IMR-90 (cell line): ENCODE data around the gene KLHL40. TPM values are rescaled to one million over a fixed set of nuclear protein-coding genes. Genes with fewer than 3 reads are reported as not detected.

Source experiments
- ATAC-seq: fragments of 200-7000 bp; cut with Tn5 transposase; 2 replicates; pipeline ENCODE4 v1.9.1; 2020; ENCODE audit warnings: low read depth, mild to moderate bottlenecking, moderate library complexity
- BruUV-seq: library from RNA; stranded (reverse); fragments of 400-500 nt; replicated peaks from 2 replicates; lab custom pipeline; 2021; lab: Mats Ljungman, UMichigan
- CTCF ChIA-PET: fragments of 300-600 bp; formaldehyde crosslinking; extraction: SDS; loops from one replicate; lab custom pipeline; 2021; ENCODE audit warnings: antibody characterized with exemption; lab: Yijun Ruan, JAX
- POLR2A ChIA-PET: fragments of 300-600 bp; sonication (Branson Sonifier 250); formaldehyde crosslinking; loops from one replicate; lab custom pipeline; 2022; ENCODE audit warnings: antibody characterized with exemption; ENCODE audit not compliant: unreplicated experiment; lab: Charles Lee
- DNase-seq: peaks from one replicate; pipeline ENCODE4 v3.0.0; 2013
- H2AFZ ChIP-seq: replicated peaks from 2 replicates; pipeline ENCODE3; 2013; ENCODE audit warnings: low read length, mild to moderate bottlenecking; ENCODE audit not compliant: poor library complexity
- H2AK5ac ChIP-seq: 2 replicates; pipeline ENCODE4 v1.6.1; 2013; ENCODE audit warnings: low read depth, low read length, inconsistent platforms
- H2AK9ac ChIP-seq: replicated peaks from 2 replicates; pipeline ENCODE3; 2013; ENCODE audit warnings: mild to moderate bottlenecking, low read depth, low read length, moderate library complexity; ENCODE audit not compliant: poor library complexity
- H2BK120ac ChIP-seq: 2 replicates; pipeline ENCODE4 v1.6.1; 2013; ENCODE audit warnings: low read depth, low read length, inconsistent platforms
- H2BK15ac ChIP-seq: 3 replicates; pipeline ENCODE4 v1.6.1; 2013; ENCODE audit warnings: low read depth, low read length, inconsistent platforms
- H2BK20ac ChIP-seq: 2 replicates; pipeline ENCODE4 v1.6.1; 2013; ENCODE audit warnings: low read depth, mild to moderate bottlenecking, inconsistent platforms, low read length, moderate library complexity
- H2BK5ac ChIP-seq: 2 replicates; pipeline ENCODE4 v1.6.1; 2013; ENCODE audit warnings: mild to moderate bottlenecking, low read depth, low read length, inconsistent platforms; ENCODE audit not compliant: poor library complexity, severe bottlenecking
- H3K14ac ChIP-seq: replicated peaks from 2 replicates; pipeline ENCODE4 v1.6.1; 2013; ENCODE audit warnings: low read depth, low read length, inconsistent platforms
- H3K18ac ChIP-seq: 2 replicates; pipeline ENCODE4 v1.6.1; 2013; ENCODE audit warnings: low read depth, low read length, control low read depth
- H3K23ac ChIP-seq: 2 replicates; pipeline ENCODE4 v1.6.1; 2013; ENCODE audit warnings: low read depth, low read length, inconsistent platforms
- H3K27ac ChIP-seq: 2 replicates; pipeline ENCODE4 v1.5.1; 2013; ENCODE audit warnings: mild to moderate bottlenecking, control low read depth, low read length; ENCODE audit not compliant: insufficient read depth
- H3K27me3 ChIP-seq: 2 replicates; pipeline ENCODE4 v1.6.1; 2013; ENCODE audit warnings: low read length; ENCODE audit not compliant: control insufficient read depth, insufficient read depth
- H3K36me3 ChIP-seq: 2 replicates; pipeline ENCODE4 v1.6.1; 2013; ENCODE audit warnings: low read length, mixed read lengths; ENCODE audit not compliant: control insufficient read depth, insufficient read depth
- H3K4ac ChIP-seq: 2 replicates; pipeline ENCODE4 v1.6.1; 2013; ENCODE audit warnings: low read depth, low read length, inconsistent platforms
- H3K4me1 ChIP-seq: 2 replicates; pipeline ENCODE4 v1.6.1; 2013; ENCODE audit warnings: low read length, mixed read lengths; ENCODE audit not compliant: control insufficient read depth, insufficient read depth
- H3K4me2 ChIP-seq: 2 replicates; pipeline ENCODE4 v1.6.1; 2013; ENCODE audit warnings: low read depth, mild to moderate bottlenecking, control low read depth, low read length, moderate library complexity
- H3K4me3 ChIP-seq: 2 replicates; pipeline ENCODE4 v1.5.1; 2013; ENCODE audit warnings: low read depth, mild to moderate bottlenecking, control low read depth, low read length, moderate library complexity; ENCODE audit not compliant: insufficient read depth
- H3K56ac ChIP-seq: 2 replicates; pipeline ENCODE4 v1.6.1; 2013; ENCODE audit warnings: low read length, inconsistent platforms; ENCODE audit not compliant: insufficient read depth; ENCODE audit errors: extremely low read depth
- H3K79me1 ChIP-seq, 2 experiments: 2 replicates each; pipeline ENCODE4 v1.6.1; 2013; ENCODE audit warnings: low read length in 2 of 2, inconsistent platforms in 1 of 2, low read depth in 1 of 2
- H3K9ac ChIP-seq: 2 replicates; pipeline ENCODE4 v1.6.1; 2013; ENCODE audit warnings: low read depth, low read length, control low read depth
- H3K9me1 ChIP-seq: 2 replicates; pipeline ENCODE4 v1.6.1; 2013; ENCODE audit warnings: low read length, inconsistent platforms; ENCODE audit not compliant: insufficient read depth
- H3K9me3 ChIP-seq: 2 replicates; pipeline ENCODE4 v1.6.1; 2013; ENCODE audit warnings: low read length; ENCODE audit not compliant: control insufficient read depth, insufficient read depth
- H4K20me1 ChIP-seq: 2 replicates; pipeline ENCODE4 v1.6.1; 2013; ENCODE audit warnings: low read length, inconsistent platforms; ENCODE audit not compliant: insufficient read depth
- H4K5ac ChIP-seq: 2 replicates; pipeline ENCODE4 v1.6.1; 2013; ENCODE audit warnings: mild to moderate bottlenecking, low read depth, low read length, control low read depth
- H4K8ac ChIP-seq, 2 experiments: 2 replicates each; pipeline ENCODE4 v1.6.1; 2013; ENCODE audit warnings: low read depth in 2 of 2, low read length in 2 of 2, control low read depth in 1 of 2, inconsistent platforms in 1 of 2
- H4K91ac ChIP-seq: 2 replicates; pipeline ENCODE4 v1.6.1; 2013; ENCODE audit warnings: low read depth, low read length, inconsistent platforms; ENCODE audit not compliant: insufficient read depth
- CEBPB ChIP-seq: IDR thresholded peaks from 2 replicates; pipeline ENCODE4 v1.6.1; 2012; ENCODE audit warnings: low read depth, low read length, improper control_type of control experiment
- CHD1 ChIP-seq: IDR thresholded peaks from 2 replicates; pipeline ENCODE4 v1.6.1; 2012; ENCODE audit warnings: low read depth, low read length, improper control_type of control experiment
- ELK1 ChIP-seq: fragments of 150-350 bp; IDR thresholded peaks from 2 replicates; pipeline ENCODE4 v1.6.1; 2016; ENCODE audit warnings: low read depth, mild to moderate bottlenecking, low read length, moderate library complexity, borderline replicate concordance
- FOS ChIP-seq: fragments of 150-350 bp; IDR thresholded peaks from 2 replicates; pipeline ENCODE4 v1.6.1; 2016; ENCODE audit warnings: low read depth, low read length
- MAFK ChIP-seq: IDR thresholded peaks from 2 replicates; pipeline ENCODE4 v1.6.1; 2012; ENCODE audit warnings: low read depth, low read length, improper control_type of control experiment
- MAZ ChIP-seq: IDR thresholded peaks from 2 replicates; pipeline ENCODE4 v1.6.1; 2012; ENCODE audit warnings: low read depth, mild to moderate bottlenecking, low read length, improper control_type of control experiment, moderate library complexity, borderline replicate concordance
- POLR2A ChIP-seq: IDR thresholded peaks from 2 replicates; pipeline ENCODE4 v1.6.1; 2012; ENCODE audit warnings: mild to moderate bottlenecking, low read depth, low read length
- RAD21 ChIP-seq: IDR thresholded peaks from 2 replicates; pipeline ENCODE4 v1.6.1; 2012; ENCODE audit warnings: low read length, improper control_type of control experiment
- RCOR1 ChIP-seq: IDR thresholded peaks from 2 replicates; pipeline ENCODE4 v1.6.1; 2012; ENCODE audit warnings: mild to moderate bottlenecking, low read length, improper control_type of control experiment; ENCODE audit not compliant: insufficient replicate concordance
- RFX5 ChIP-seq: IDR thresholded peaks from 2 replicates; pipeline ENCODE4 v1.8.0; 2012; ENCODE audit warnings: low read depth, mild to moderate bottlenecking, low read length, moderate library complexity
- USF2 ChIP-seq: fragments of 150-350 bp; IDR thresholded peaks from 2 replicates; pipeline ENCODE4 v1.6.1; 2017; ENCODE audit warnings: mild to moderate bottlenecking, antibody characterized with exemption, low read length, low read depth
- WGBS, 2 experiments: methylation state at CpG; one replicate each; pipeline versions ENCODE4 v1.1.5 to v1.1.7; 2013; ENCODE audit warnings: missing lambda C conversion rate in 2 of 2; ENCODE audit not compliant: insufficient read length in 1 of 2; ENCODE audit errors: extremely low coverage in 2 of 2; 5-methylcytosine and 5-hydroxymethylcytosine counted together
- dilution Hi-C: fragments of 300-500 bp; cut with HindIII; formaldehyde crosslinking; loops from one replicate; pipeline ENCODE4 v1.14.3; 2018; ENCODE audit warnings: low sequenced_read_pairs; ENCODE audit not compliant: unreplicated experiment
- in situ Hi-C: fragments of 300-500 bp; cut with MboI; formaldehyde crosslinking; loops from 3 replicates; pipeline ENCODE4 v1.14.3; 2019; ENCODE audit warnings: low sequenced_read_pairs, inconsistent platforms, mixed read lengths
- intact Hi-C: fragments of 100-400 bp; cut with micrococcal nuclease; formaldehyde crosslinking; loops from 2 replicates; pipeline ENCODE4 v1.10.0; 2022
- polyA plus RNA-seq, 3 experiments: library from polyadenylated mRNA; depleted of rRNA; stranded (reverse); fragments of >200 nt; gene quantifications; 2 replicates each; pipeline ENCODE4 v1.2.3, GENCODE V29; 2012; ENCODE audit warnings: low replicate concordance in 1 of 3
- total RNA-seq: library from RNA; depleted of rRNA; stranded (reverse); fragments of >200 nt; gene quantifications from 2 replicates; pipeline ENCODE4 v1.2.3, GENCODE V29; 2012
- TF ChIP-seq, protein P1 (sequence below): conservative IDR thresholded peaks from 2 replicates; pipeline ENCODE4 v1.5.1; 2012; ENCODE audit warnings: mild to moderate bottlenecking, low read depth, low read length, improper control_type of control experiment

Gene KLHL40
- total and polyA plus RNA-seq, 2 of the 4 experiments (the other 2 are of a cell fraction) = not detected

GRCh38 chr3:42732196-42732828, 47.0 kb downstream of the KLHL40 start:
- H4K20me1 ChIP-seq = no peaks in the 10 kb centered on the region
- DNase-seq = no peak
- intact Hi-C loops = no loop called here
- no CpG with 5 or more reads among the region's 4 CpGs for WGBS, 2 experiments
- no peak overlapping the region for H3K4me2 ChIP-seq
- H2BK15ac ChIP-seq = no peak overlapping the region
- H2AK5ac ChIP-seq = no peak overlapping the region
- ATAC-seq = no peak
- no peak overlapping the region for H3K23ac ChIP-seq
- H3K4ac ChIP-seq = no peak overlapping the region
- POLR2A ChIA-PET = no interaction called here
- H2AK9ac ChIP-seq = no peak overlapping the region
- no peak overlapping the region for H2BK5ac ChIP-seq
- no peaks in the 10 kb centered on the region for H3K79me1 ChIP-seq
- H2AFZ ChIP-seq = no peak overlapping the region
- H4K91ac ChIP-seq = no peak overlapping the region
- H3K27ac ChIP-seq = no peak overlapping the region
- peaks cover 7% of the 10 kb centered on the region for H3K9me3 ChIP-seq
- CTCF ChIA-PET = no interaction called here
- no peaks in the 10 kb centered on the region for H3K9me1 ChIP-seq
- no peak overlapping the region for H3K14ac ChIP-seq
- TF ChIP-seq USF2 (no peak), CHD1 (no peak), FOS (no peak), ELK1 (no peak), RAD21 (no peak), MAZ (no peak), POLR2A (no peak), RFX5 (no peak), RCOR1 (no peak), CEBPB (no peak), MAFK (no peak)
- TF ChIP-seq, protein P1, sequence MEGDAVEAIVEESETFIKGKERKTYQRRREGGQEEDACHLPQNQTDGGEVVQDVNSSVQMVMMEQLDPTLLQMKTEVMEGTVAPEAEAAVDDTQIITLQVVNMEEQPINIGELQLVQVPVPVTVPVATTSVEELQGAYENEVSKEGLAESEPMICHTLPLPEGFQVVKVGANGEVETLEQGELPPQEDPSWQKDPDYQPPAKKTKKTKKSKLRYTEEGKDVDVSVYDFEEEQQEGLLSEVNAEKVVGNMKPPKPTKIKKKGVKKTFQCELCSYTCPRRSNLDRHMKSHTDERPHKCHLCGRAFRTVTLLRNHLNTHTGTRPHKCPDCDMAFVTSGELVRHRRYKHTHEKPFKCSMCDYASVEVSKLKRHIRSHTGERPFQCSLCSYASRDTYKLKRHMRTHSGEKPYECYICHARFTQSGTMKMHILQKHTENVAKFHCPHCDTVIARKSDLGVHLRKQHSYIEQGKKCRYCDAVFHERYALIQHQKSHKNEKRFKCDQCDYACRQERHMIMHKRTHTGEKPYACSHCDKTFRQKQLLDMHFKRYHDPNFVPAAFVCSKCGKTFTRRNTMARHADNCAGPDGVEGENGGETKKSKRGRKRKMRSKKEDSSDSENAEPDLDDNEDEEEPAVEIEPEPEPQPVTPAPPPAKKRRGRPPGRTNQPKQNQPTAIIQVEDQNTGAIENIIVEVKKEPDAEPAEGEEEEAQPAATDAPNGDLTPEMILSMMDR = no peak
- no peak overlapping the region for H4K5ac ChIP-seq
- H3K27me3 ChIP-seq = peaks cover 52% of the 10 kb centered on the region
- BruUV-seq = no TSS peak
- H3K9ac ChIP-seq = no peak overlapping the region
- no peaks in the 10 kb centered on the region for H3K4me1 ChIP-seq
- dilution Hi-C loops = no loop called here
- H4K8ac ChIP-seq = no peak overlapping the region
- H2BK20ac ChIP-seq = no peak overlapping the region
- no peak overlapping the region for H3K18ac ChIP-seq
- no peak overlapping the region for H2BK120ac ChIP-seq
- in situ Hi-C loops = no loop called here
- H3K4me3 ChIP-seq = no peak overlapping the region
- no peak overlapping the region for H3K56ac ChIP-seq
- H3K36me3 ChIP-seq = no peaks in the 10 kb centered on the region
